Esophagus muscularis mucosa (tissue), 3 donors: ENCODE measurements around the gene BICDL1.

Experiments
- CTCF ChIP-seq, 3 experiments: fragments of 200-600 bp in 2 of 3; fragments of 450-650 bp in 1 of 3; sonication (generic) in 2 of 3; IDR thresholded peaks; one replicate each; pipeline ENCODE4 v1.5.1; 2017 to 2019; ENCODE audit warnings: antibody characterized with exemption in 3 of 3, mild to moderate bottlenecking in 2 of 3, moderate library complexity in 1 of 3
- POLR2A ChIP-seq: fragments of 450-650 bp; IDR thresholded peaks from one replicate; pipeline ENCODE4 v1.6.1; 2017; ENCODE audit warnings: antibody characterized with exemption, moderate library complexity, mild to moderate bottlenecking, low read depth
- POLR2AphosphoS5 ChIP-seq, 2 donors: sonication (generic); formaldehyde crosslinking; IDR thresholded peaks; one replicate each; pipeline ENCODE4 v1.6.1; 2017; ENCODE audit warnings: antibody characterized with exemption in 2 of 2

DNA sequence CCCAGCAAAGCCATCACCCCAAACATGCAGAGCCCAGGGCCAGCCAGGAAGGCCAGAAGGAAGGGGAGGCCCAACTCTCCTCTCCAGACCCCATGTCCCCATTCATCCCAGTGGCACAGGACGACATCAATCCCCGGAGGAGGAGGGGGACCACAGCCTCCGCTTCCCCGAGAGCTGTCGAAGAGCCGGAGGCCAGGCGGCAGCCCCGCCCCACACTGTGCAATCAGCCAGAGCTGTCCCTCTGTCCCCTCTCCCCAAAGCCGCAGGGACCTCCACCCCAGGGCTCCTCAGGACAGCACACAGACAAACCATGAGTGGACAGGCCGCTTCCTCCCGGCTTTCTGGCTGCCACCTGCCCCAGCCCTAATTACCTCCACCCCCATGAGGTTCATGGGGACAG, 110.7 kb downstream of the BICDL1 start:
- no peak for TF ChIP-seq CTCF (IDR thresholded peaks at IDR 0.05)
- TF ChIP-seq POLR2AphosphoS5 (IDR thresholded peaks at IDR 0.05): no peak
- no peak for TF ChIP-seq POLR2A
